GM18499 (cell line): ENCODE measurements around the gene PIP5K1C.

Source experiments
- ATAC-seq: cut with Tn5 transposase; IDR thresholded peaks from one replicate; pipeline ENCODE4 v1.9.1; 2021; ENCODE audit warnings: moderate number of reproducible peaks; ENCODE audit not compliant: insufficient read depth, unreplicated experiment

The PIP5K1C gene

GRCh38 chr19:3614858-3615505 is 85.3 kb downstream of the PIP5K1C start:
- ATAC-seq: no peak

GRCh38 chr19:3613818-3614661 is 86.2 kb downstream of the PIP5K1C start:
- no peak for ATAC-seq

GRCh38 chr19:3612901-3613741 is 87.1 kb downstream of the PIP5K1C start:
- no peak for ATAC-seq

GRCh38 chr19:3612330-3612729 is 87.9 kb downstream of the PIP5K1C start:
- no peak for ATAC-seq

DNA sequence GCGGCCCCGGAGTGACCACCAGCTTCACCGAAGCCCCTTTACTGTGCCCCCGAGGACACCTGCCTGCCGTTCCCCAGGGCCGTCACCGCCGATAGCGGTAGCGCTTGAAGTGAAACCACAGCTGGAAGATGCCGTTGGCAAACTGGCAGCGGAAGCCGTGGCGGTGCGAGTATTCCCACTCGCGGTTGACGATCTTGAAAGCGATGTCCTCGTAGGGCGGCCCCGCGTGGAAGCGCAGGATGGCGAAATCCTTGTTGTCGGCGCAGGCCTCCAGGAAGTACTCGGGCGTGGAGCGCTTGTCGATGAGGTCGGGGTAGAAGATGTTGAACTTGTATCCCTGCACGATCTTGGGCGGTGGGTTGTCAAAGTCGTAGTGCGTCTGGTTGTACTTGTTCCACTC is 88.4 kb downstream of the PIP5K1C start:
- no peak for ATAC-seq

DNA sequence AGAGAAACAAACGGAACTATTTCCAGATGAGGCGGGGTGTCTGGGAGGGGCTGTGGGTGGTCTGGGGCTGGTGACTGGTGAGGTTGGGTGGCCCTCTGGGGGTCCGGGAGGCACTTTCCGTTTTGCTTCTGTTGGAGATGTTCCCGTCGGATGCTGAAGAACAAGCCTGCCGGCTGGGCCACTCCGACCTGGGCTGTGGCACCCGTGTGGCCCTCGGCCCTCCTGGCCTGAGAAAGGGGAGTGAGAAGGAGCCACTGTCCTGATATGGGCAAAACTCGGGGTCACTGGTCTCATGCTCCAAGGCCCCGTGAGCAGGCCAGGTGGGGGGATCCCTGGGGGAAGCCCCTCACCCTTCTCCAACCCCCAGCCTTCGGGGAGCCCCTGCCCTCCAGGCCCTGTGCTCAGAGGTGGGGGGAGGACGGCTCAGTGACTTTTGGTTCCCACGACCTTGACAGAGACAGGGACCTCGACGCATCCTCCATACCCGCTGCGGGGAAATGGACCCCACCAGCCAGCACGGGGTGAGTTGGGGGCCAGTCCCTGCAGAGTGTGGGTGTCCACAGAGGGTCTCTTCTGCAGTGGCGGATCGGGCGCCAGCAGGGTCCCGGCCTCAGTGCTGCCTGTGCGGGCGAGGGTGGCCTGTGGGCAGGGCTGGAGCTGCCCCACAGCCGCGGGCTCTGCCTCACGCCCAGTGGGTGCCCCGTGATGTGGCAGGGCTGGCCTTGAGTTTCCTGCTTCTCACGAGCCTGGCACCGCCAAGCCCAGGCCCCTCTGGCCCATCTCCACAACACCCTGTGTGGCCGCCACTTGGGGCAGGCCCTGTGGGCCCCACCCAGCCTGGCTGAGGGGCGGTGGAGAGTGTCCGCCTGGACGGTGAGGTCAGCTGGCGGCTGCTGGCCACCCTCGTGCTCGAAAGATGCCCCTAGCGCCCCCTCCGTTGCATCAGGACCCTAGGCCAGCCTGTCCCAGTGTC is 89.2 kb downstream of the PIP5K1C start:
- no peak for ATAC-seq

DNA sequence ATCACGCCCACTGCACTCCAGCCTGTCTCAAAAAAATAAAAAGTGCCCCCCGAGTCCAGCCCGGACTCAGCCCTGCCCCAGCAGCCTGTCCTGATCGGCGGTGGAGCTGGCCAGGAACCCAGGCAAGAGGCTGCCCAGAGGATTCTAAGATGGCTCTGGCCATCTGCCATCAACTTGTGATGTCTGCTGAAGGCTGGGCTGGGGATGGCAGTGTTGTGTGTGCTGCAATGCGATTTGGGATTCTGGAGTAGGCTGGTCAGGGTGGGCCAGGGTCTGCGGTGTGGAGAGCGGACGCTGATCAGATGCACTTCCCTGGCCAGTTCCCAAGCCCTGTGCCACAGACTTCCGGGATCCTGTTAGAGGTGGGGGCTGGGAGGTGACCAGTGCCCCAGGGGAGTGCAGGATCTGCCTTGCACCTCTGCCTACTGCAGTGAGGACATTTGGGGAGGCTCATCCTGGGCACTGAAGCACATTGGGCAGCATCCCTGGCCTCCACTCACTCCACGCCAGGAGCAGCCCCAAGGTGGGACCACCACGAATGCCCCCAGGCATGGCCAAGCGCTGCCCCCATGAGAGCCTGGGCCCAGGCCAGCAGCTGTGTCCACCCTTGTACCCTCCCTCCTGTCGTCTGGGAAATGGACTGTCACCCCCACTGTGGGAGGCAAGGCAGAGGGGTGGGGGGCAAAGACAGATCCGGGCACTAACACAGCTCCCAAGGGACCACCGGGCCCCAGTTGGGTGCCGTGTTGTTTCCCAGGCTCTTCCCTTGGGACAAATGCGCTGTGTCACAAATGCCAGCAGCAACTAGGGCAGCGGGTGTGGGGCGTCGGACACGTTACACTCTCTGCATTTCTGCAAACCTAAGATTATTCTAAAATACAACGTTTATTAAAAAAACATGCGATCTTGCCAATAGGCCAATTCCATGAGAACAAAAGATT is 90.2 kb downstream of the PIP5K1C start:
- ATAC-seq: no peak

- no peak for ATAC-seq
These were observed 91.4 kb downstream of the PIP5K1C start for GRCh38 chr19:3608750-3609322.

DNA sequence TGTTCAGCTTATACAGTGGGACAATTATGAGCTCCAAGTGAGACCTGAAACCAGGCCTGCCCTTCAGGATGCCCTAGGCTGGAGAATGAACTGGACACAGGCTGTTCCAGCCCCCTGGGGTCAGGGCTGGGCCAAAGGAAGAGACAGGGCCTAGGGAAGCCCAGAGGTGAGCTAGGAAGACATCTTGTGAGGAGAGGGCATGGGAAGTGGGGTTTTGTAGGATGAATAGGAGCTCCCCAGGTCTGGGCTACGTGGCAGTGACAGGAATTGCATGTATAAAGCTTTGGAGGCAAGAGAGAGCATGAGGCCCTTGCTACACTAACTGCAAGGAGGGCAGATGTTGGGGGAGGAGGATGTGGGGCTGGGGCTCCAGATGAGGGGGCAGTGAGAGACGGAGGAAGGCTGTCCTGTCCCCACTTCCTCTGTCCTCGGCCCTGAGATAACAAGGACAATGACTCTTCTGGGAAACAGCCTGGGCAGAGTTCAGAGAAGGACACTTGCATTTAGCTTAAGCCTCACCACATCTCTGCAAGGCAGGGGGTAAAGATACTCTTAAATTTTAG is 92.1 kb downstream of the PIP5K1C start:
- ATAC-seq: no peak

GRCh38 chr19:3607303-3608078 is 92.8 kb downstream of the PIP5K1C start:
- ATAC-seq: no peak

GRCh38 chr19:3606690-3607289 is 93.5 kb downstream of the PIP5K1C start, which contains the start of gene TBXA2R:
Gene TBXA2R, minus strand, starts transcription at chr19:3606875. Its CDS starts 6,241 bp downstream, at chr19:3600634.
- ATAC-seq: no peak

DNA sequence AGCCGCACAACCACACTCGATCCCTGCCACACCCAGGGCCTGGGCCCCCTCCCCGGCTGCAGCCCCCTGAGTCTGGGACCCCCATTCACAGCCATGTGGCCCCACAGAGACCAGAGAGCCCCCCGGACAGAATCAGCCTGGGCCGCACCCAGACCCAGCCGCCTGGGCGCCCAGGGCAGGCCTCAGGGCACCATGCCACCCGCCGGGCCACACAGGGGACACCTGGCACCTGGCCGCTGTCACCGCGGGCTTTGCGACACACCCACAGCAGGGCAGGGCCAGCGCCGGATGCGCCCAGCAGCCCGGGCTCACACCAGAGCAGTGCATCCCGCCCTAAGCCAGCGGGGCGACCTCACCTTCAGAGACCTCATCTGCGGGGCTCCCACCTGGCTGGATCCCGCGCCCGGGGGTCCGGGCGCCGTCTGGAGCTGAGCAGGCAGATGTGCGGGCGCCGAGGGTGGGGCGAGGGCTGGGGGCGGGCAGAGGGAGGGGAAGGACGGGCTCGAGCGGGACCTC is 94.0 kb downstream of the PIP5K1C start:
- no peak for ATAC-seq

GRCh38 chr19:3605770-3606169 is 94.5 kb downstream of the PIP5K1C start:
- no peak for ATAC-seq

DNA sequence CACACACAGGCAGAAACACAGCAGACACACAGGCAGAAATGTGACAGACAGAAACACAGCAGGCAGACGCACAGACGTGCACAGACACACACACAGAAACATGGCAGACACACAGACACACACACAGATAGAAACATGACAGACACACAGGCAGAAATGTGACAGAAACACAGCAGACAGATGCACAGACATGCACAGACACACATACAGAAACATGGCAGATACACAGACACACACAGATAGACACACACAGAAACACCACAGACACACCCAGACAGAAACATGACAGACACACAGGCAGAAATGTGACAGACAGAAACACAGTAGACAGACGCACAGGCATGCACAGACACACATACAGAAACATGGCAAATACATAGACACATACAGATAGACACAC is 94.9 kb downstream of the PIP5K1C start:
- no peak for ATAC-seq

DNA sequence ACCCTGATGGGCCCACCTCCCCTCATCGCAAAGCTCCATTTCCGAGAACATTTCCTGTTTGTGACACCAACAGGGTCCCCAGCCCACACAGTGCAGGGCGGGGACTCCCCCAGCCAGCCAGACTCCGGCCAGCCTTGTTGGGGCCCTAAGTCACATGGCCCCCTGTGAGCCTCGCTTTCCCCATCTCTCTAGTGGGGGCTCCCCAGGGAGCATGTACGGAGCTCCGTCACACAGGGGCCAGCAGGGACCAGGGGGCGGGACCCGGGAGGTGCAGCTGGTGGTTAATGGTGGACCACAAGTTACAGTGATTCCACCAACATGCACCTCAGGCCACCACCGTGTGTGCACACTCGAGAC is 95.3 kb downstream of the PIP5K1C start:
- no peak for ATAC-seq

GRCh38 chr19:3604227-3604986 is 95.9 kb downstream of the PIP5K1C start:
- no peak for ATAC-seq
